ENCODE data around the gene FYN.

The FYN gene

DNA sequence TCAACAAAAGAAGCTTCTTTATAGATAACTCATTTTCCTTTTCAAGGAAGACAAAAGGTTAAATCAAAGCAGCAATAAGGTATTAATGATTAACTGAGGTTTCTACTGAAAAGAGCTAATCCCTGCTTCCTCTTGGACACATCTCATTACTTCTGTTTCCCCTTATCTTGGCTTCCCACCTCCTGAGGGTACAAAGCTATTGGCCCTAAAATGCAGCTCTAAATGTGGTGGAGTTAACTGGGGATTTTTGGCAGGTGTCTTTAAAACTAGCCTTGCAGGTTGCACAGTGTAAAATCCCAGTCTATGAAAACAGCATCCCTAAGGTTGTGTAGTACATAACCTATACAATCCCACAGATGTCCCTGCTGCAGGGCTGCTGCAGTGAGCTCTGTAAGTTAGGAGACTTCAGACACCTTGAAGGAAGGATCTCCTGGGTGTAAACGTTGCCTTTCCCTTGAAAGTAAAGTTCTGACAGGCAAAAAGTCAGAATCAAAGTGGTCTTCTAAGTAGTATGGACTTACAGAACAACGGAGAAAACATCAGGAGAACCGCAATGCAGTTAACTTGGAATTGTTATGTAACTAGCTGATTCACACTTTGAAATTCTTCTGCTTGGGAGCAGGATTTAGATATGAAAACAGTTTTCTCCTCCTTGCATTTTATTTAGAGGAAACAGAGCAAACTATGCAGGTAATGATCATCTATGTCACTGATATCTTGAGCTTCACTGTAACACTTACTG lies 195.8 kb downstream of the FYN start:
- no peak overlapping the region for H3K27ac ChIP-seq
- no peak for DNase-seq (ENCODE audit: low read depth, low spot score)

GRCh38 chr6:111676383-111676782 lies 196.9 kb downstream of the FYN start:
- DNase-seq (ENCODE audit: low read depth, low spot score), result no peak
- no peak overlapping the region for H3K27ac ChIP-seq

DNA sequence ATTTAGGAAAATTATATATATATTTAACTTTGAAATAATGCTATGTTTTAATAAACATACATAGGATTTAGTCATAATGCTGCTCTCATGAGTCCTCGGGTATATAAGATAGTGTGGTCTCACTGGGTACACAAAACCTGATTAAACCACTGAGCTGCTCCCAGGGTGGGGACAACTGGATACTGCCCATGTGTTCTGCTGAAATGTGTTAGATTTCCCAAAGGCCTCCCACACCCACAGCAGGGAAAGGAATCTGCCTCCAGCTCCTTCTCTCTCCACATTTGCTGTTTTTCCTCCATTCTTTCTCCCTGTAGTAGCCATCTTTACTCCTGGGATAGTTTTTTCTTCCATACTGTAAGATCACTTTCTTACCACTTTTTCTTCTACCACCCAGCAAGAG lies 198.4 kb downstream of the FYN start:
- H3K27ac ChIP-seq, result no peak overlapping the region
- DNase-seq (ENCODE audit: low read depth, low spot score), result no peak

GRCh38 chr6:111674413-111674812 lies 198.8 kb downstream of the FYN start:
- H3K27ac ChIP-seq, result no peak overlapping the region
- no peak for DNase-seq (ENCODE audit: low read depth, low spot score)

DNA sequence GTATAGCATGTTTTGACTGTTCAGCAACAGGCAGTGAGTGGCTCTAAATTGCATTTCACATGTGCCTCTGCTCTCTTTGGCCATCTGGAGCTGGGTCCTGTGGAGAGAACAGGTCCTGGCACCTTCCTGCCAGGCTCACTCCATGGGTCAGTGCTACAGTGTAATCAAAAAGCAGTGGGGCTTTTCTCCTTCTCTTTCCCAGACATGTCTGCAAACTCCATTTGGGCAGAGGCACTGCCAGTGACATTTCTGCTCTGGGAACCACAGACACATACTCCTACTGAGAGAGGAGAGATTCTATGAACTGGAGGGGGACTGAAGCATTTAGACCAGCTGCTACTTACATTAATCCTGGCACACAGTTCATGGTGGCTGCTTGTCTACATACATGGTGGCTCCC lies 199.3 kb downstream of the FYN start:
- no peak for DNase-seq (ENCODE audit: low read depth, low spot score)
- no peak overlapping the region for H3K27ac ChIP-seq

DNA sequence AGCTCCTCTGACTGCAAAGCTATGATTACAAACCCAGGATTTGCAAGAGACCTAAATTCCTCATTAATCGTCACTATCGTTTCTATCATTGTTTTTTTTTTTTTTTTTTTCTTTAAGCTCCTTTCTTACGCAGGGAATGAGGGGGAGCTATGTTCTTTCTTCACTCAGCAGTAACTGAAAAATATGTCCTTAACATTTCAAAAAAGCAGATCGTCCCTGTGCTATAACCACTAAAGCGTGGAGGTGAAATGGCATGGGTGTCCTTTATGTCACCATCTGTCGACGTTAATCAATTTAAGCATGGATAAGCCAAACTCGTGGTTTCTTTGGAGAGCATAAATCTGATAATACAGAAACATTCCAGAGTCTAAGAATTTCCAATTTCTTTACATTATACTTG lies 199.7 kb downstream of the FYN start:
- no peak for DNase-seq (ENCODE audit: low read depth, low spot score)
- H3K27ac ChIP-seq, result no peak overlapping the region

GRCh38 chr6:111672761-111673450 lies 200.3 kb downstream of the FYN start:
- no peak for DNase-seq (ENCODE audit: low read depth, low spot score)
- no peak overlapping the region for H3K27ac ChIP-seq

DNA sequence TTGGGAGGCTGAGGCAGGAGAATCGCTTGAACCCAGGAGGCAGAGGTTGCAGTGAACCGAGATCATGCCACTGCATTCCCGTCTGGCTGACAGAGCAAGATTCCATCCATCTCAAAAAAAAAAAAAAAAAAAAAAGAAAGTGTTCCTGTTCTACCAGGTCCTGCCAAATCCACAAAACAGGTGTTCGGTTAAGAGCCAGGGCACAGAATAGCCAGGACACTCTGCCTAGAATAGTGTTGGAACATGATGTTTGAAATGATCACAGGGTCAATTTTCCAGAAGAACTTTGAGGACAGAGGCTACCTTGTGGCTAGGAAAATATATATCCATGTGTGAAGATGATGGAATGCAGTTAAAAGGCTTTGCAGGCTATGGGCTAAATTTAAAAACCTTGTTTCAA lies 203.9 kb downstream of the FYN start:
- H3K27ac ChIP-seq, result no peak overlapping the region
- DNase-seq (ENCODE audit: low read depth, low spot score), result no peak

- H3K27ac ChIP-seq, result no peak overlapping the region
- DNase-seq (ENCODE audit: low read depth, low spot score), result no peak
These were observed 204.8 kb downstream of the FYN start for GRCh38 chr6:111668410-111668809.

- no peak for DNase-seq (ENCODE audit: low read depth, low spot score)
These were observed 205.3 kb downstream of the FYN start for GRCh38 chr6:111667931-111668330.

DNA sequence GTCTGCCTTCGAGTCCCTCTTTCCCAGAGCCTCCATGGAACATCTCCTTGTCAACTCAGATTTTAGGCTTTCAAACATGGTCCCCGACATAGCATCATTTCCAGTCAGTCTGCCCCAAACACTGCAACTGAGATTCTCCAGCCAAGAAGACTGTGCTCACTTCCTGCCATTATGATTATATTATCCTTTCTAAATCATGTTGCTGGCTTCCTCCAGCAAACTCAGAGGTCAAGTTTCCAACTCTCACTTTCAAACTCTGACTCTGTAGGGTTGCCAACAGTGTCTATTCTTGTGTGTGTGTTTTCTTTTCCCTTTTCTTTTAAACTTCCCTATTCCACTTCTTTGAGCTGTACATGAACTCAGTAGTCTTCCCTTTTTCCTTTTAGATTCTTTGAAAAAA lies 206.4 kb downstream of the FYN start:
- no peak overlapping the region for H3K27ac ChIP-seq
- DNase-seq (ENCODE audit: low read depth, low spot score), result no peak

More at GRCh38 chr6:111667931-111668330, 205.3 kb downstream of the FYN start:
- H3K27ac ChIP-seq, result no peak overlapping the region

DNA sequence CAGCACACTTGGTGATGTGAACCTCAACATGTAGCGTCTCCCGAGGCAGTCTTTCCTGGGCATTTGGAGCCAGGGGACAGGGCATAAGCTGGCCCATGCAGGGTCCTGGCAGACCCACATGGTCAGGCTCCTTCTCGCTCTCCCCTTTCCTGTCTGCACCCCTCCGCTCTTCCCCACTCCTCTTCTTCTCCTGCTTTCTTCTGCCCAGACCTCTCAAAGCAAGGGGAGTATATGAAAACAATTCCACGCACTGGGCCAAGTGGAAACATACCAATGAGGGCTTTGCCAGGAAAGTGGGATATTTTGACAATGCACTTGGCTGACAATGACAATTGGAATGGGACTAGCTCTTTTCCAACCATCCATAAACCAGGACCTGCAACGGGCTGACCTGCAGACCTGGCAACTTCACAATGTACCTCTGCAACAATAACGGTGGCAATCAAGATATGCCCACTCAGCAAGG lies 208.7 kb downstream of the FYN start:
- DNase-seq (ENCODE audit: low read depth, low spot score), result no peak
- no peak overlapping the region for H3K27ac ChIP-seq

DNA sequence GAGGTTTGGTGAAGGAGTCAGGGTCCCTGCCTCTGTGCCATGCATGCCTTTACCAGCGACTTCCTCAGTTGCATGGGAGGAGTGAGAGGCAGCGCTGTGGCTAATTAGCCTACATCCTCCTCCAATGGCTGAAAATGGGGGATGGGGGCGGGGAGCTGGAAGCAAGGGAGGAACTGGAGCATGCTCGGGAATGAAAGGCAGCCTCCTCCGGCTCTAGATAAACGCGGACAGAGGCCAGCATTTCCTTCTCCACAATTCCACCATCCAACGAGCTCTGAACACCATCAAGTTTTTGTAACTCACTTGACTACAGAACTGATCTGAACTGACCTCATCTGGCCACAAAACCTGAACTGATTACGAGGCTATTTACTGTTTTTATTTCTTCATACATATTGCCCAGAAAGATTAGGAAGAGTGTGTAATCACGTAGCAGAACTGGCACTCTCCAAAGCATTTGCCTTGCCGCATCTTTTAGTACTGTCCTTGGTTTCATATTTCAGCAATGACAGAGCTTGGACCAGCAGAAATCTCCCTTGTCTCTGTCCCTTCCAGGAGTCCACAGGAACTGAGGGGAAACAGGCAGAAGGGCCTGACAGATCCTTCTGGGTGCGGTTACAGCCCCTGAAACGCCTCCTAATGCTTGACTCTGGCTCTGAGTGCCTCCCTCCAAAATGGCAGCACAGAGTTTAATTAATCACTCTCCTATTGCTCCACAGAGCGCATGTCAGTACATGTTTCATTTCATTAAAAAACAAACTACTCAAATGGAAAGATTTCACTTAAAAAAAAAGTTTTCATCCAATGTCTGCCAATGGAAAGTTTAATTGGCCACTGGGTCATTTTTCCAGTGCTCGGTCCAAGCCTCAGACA lies 209.3 kb downstream of the FYN start:
- no peak for DNase-seq (ENCODE audit: low read depth, low spot score)
- no peak overlapping the region for H3K27ac ChIP-seq

GRCh38 chr6:111662794-111663593 lies 210.3 kb downstream of the FYN start:
- no peak overlapping the region for H3K27ac ChIP-seq
- DNase-seq (ENCODE audit: low read depth, low spot score), result no peak

- no peak for DNase-seq (ENCODE audit: low read depth, low spot score)
- no peak overlapping the region for H3K27ac ChIP-seq
These were observed 211.0 kb downstream of the FYN start for GRCh38 chr6:111662072-111662793.

DNA sequence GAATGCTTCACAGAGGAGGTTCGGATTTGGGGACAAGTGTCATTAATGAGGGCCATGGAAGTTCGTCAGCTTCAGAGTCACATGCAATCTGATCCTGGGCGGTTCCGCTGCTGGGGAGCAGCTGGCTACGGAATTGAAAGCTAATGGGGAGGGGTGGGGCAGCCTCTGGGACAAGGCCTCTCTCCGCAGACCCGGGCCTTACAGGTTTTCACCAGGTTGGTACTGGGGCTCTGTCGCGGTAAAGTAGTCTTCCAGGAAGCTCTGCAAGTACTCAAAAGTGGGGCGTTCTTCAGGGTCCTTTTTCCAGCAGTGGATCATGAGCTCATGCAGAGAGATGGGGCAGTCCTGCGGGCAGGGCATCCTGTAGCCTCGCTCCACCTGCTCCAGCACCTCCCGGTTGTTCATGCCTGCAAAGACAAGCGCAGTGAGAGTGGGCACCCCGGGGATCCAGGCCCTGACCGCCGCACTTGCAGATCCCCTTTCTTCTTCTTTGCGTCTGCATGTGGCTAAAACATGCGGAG lies 211.7 kb downstream of the FYN start:
- DNase-seq (ENCODE audit: low read depth, low spot score), result no peak
- H3K27ac ChIP-seq, result no peak overlapping the region

- H3K27ac ChIP-seq, result no peak overlapping the region
- no peak for DNase-seq (ENCODE audit: low read depth, low spot score)
These were observed 212.7 kb downstream of the FYN start for GRCh38 chr6:111660531-111660930.

DNA sequence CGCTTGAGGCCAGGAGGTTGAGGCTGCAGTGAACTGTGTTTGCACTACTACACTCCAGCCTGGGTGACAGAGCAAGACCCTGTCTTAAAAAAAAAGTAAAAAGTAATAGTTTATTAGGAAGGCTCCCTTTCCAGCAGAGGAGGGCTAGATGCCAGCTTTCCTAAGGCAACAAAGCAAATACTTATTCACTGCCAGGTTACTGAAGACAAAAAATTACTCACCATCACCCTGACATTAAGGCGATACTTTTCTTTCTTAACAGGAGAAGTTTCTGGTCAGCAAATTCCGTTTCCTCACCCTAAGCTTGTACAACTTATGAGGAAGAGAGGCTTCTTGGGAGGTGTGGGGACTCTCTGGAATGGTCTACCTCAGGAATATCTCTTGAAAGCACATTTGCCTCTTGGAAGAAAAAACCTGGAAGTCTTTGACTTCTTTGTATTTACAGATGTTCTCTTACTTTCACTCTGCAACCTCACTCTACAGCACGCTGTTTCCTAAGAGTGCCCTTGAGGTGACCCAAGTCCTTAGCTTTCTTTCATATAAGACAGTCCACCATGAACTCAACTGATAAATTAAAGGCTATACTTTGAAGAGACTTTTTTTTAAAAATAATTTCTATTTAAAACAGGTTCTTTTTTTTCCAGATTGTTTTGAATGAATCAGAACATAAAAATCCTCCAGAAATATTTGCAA lies 214.6 kb downstream of the FYN start:
- peak overlapping the region; percentile 50 for H3K27ac ChIP-seq

GRCh38 chr6:111657146-111657545 lies 216.1 kb downstream of the FYN start:
- DNase-seq (ENCODE audit: low read depth, low spot score), result no peak

More for the DNA sequence above, 214.6 kb downstream of the FYN start:
- no peak for DNase-seq (ENCODE audit: low read depth, low spot score)

More at GRCh38 chr6:111657146-111657545, 216.1 kb downstream of the FYN start:
- H3K27ac ChIP-seq, result peak overlapping the region; percentile 50
